ENCODE results near the gene TTYH2.

- no peak for TF ChIP-seq CTCF (IDR thresholded peaks at IDR 0.05; ENCODE audit: low read depth, low read length)
- no peak for TF ChIP-seq MYC (IDR thresholded peaks at IDR 0.05; ENCODE audit: low read depth, low read length)
- TF ChIP-seq POLR2A (IDR thresholded peaks at IDR 0.05; ENCODE audit: extremely low read depth, insufficient read length), result no peak
- TF ChIP-seq MAX (IDR thresholded peaks at IDR 0.05; ENCODE audit: low read depth, low read length), result no peak
Measured at GRCh38 chr17:74250324-74250995, 37.1 kb downstream of the TTYH2 start.

Data from NB4 (cell line).